C4-2B (cell line): Measurements from ENCODE around the gene HRAS.

Experiments
- H3K27ac ChIP-seq: fragments of 450-650 bp; 2 replicates; pipeline ENCODE4 v1.5.1; 2017
- ZFX ChIP-seq: fragments of 450-650 bp; IDR thresholded peaks from 2 replicates; pipeline ENCODE4 v1.6.1; 2017
- TF ChIP-seq, protein P1 (sequence below): fragments of 450-650 bp; conservative IDR thresholded peaks from 2 replicates; pipeline ENCODE4 v1.5.1; 2017; ENCODE audit warnings: mild to moderate bottlenecking

HRAS gene

DNA sequence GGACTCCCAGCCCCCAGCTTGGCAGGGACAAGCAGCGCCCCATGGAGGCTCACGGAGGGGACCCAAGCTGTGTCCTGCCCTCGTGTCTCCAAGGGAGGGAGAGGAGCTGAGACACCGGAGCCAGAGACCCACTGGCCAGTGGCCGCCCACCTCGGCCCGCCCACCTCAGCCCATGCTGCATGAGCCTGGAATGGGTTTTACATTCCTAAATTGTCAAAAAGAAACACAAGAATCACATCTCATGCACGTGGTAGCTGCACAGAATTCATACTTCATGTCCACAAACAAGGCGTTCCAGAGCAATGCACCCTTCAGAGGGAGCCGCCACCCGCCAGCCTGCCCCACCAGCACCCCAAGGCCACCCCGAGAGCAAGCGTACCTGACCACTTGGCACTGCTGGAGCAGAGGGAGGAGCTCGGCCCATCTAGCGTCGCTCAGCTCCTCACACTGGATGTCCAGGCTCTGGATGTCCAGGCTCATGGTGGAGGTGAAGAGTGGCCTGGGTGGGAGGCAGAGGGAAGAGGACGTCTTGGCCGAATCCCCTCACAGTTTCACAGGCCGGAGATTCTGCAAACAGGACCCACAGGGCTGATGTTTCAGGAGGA lies 33.6 kb downstream of the HRAS start:
- no peak overlapping the region for H3K27ac ChIP-seq
- TF ChIP-seq, protein P1, sequence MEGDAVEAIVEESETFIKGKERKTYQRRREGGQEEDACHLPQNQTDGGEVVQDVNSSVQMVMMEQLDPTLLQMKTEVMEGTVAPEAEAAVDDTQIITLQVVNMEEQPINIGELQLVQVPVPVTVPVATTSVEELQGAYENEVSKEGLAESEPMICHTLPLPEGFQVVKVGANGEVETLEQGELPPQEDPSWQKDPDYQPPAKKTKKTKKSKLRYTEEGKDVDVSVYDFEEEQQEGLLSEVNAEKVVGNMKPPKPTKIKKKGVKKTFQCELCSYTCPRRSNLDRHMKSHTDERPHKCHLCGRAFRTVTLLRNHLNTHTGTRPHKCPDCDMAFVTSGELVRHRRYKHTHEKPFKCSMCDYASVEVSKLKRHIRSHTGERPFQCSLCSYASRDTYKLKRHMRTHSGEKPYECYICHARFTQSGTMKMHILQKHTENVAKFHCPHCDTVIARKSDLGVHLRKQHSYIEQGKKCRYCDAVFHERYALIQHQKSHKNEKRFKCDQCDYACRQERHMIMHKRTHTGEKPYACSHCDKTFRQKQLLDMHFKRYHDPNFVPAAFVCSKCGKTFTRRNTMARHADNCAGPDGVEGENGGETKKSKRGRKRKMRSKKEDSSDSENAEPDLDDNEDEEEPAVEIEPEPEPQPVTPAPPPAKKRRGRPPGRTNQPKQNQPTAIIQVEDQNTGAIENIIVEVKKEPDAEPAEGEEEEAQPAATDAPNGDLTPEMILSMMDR = no peak
- TF ChIP-seq ZFX = no peak

DNA sequence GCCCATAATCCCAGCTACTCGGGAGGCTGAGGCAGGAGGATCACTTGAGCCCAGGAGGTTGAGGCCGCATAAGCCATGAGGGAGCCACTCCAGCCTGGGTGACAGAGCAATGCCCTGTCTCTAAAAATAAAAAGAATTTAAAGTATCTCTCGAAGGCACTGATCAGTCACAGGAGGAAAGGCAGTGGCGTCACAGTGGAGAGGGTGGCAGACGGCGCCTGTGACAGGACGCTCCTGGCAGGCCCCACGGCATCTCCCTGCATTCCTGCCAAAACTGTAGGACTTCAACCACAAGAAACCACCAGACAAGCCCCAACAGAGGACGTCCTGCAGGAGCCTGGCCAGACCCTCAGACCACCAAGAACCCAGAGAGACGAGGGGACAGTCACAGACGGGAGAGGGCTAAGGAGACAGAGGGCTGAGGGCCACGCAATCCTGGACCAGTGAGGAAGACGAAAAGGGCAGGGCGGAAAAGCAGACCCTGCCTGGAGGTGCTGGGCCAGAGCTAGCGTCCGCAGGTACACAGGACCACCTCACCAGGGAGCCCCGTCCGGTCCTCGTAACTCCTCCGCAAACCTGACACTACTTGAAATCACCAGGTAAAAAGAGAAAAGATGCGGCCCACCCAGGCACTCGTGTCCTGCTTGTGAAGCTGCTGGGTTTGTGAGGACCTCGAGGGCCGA lies 34.2 kb downstream of the HRAS start:
- TF ChIP-seq ZFX = no peak
- TF ChIP-seq, protein P1 = no peak
- H3K27ac ChIP-seq = no peak overlapping the region

DNA sequence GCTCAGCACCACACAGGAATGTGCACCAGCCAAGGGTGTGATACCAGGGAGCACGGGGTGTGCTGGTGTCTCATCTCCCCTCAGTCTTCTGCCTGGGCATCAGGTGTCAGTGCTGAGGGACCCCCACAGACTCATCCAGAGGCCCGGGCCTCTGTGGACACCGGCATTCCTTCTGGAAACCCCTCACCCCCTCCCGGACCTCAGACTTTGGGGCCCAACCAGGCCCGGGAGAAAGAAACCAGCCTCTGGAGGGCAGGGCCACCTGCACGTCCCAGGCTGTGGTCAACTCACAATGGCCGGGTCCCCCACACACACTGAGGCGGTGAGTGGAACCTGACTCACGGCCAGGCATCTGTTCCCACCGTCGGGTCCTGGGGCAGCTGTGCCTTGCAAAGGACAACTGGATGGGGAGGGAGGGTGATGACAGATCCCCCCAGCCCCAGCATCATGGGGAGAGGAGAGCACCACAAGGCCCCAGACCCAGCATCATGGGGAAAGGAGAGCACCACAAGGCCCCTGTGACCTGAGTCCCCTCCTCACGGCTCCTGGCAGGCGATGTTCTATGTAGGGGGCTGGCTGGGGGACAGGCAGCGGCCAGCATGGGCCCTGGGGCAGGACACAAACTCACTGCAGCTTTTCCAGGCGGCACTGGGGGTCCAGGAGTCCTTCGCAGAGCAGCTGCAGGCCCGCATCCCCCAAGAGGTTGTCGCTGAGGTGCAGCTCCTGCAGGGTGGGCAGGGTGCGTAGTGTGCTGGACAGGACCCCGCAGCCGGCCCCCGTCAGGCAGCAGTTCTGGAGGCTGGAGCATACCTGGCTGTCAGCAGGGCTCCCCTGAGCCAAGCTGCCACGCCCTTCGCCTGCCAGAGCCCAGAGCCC lies 35.9 kb downstream of the HRAS start:
- no peak overlapping the region for H3K27ac ChIP-seq
- no peak for TF ChIP-seq ZFX
- TF ChIP-seq, protein P1 = no peak

DNA sequence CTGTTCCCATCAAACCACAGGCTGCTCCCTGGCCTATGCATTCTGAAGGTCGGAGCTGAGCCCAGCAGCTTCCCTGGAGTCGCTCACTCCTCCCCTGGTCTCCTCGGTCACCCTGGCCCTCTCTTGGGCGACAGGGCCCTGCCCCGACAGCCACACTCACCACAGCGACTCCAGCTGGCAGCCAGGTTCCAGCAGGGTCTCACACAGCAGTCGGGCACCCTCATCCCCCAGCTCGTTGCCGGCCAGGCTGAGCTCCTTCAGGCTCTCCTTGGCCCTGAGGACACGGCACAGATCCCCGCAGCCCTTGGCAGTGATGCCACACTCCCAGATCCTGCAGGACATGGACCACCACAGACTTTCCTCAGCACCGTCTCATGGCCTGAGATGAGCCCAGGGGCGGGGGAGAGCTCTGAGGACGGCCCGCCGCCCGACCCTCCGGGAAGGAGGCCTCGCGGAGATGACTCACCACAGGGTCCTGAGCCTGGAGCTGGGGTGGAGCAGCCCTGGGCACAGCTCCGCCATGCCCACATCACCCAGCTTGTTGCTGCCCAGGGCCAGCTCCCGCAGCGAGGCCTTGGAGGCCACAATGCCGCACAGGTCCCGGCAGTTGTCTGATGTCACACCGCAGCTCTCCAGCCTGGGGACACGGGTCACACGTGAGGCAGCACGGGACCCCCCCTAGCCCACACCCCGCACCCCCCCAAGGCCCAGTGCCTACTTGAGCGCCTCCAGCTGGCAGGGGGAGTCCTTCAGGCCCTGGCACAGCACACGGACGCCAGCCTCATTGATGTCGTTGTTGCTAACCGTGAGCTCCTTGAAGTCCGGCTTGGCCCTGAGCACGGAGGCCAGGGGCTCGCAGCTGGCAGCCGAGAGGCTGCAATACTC lies 36.8 kb downstream of the HRAS start:
- TF ChIP-seq ZFX = no peak
- H3K27ac ChIP-seq = no peak overlapping the region

DNA sequence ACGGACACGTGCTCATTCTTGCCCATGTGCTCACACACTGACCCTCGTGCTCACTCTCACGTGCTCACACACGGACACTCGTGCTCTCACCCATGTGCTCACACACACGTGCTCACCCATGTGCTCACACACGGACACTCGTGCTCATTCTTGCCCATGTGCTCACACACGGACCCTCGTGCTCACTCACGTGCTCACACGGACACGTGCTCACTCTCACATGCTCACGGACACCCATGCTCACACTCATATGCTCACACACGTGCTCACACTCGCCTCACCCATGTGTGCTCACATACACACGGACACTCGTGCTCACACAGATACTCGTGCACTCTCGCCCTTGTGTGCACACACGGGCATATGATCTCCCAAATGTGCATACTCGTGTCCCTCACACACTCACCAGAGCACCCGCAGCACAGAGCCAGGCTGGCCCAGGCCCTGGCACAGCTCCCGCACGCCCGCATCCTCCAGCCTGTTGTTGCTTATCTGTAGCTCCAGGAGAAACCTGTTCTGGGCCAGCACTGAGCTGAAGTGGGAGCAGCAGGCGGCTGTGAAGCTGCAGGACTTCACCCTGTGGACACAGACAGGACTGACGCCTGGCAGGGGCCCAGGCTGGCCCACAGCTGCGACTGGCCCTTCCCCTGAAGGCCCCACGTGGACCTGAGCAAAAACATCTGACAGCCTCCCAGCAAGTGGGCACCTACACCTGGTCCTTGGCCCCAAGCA lies 37.6 kb downstream of the HRAS start:
- no peak for TF ChIP-seq ZFX
- TF ChIP-seq, protein P1 = no peak
- H3K27ac ChIP-seq = no peak overlapping the region

DNA sequence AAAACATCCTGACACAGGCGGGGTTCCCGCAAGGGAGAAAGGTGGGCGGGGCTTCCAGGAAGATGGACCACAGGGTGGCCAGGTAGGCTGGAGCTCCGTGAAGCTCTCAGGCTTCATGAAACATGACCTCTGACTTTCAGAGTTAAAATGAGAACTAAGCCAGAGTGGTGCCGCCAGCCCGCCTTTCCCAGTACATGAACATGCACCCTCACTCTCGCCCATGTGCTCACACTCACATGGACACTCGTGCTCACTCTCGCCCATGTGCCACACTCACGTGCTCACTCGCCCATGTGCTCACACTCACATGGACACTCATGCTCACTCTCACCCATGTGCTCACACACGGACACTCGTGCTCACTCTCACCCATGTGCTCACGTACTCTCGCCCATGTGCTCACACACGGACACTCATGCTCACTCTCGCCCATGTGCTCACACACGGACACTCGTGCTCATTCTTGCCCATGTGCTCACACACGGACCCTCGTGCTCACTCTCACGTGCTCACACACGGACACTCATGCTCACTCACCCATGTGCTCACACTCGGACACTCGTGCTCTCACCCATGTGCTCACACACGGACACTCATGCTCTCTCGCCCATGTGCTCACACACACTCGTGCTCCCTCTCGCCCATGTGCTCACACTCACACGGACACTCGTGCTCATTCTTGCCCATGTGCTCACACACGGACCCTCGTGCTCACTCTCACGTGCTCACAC lies 38.4 kb downstream of the HRAS start:
- no peak overlapping the region for H3K27ac ChIP-seq
- TF ChIP-seq, protein P1 = no peak
- no peak for TF ChIP-seq ZFX
